Activated T-cell treated with anti-CD3 and anti-CD28 coated beads, Interleukin-2, amount 50 U/mL, for 48 hours (primary cell): ENCODE data around the gene PTPN14.

Experiments used
- DNase-seq, 2 experiments: peaks; one replicate each; pipeline ENCODE4 v3.0.0-alpha.2; 2020

Gene PTPN14

GRCh38 chr1:214324896-214325800, 226.3 kb downstream of the PTPN14 start:
- DNase-seq: no peak

- DNase-seq: no peak
Measured at GRCh38 chr1:214321705-214322453, 229.5 kb downstream of the PTPN14 start.

GRCh38 chr1:214319938-214320337, 231.5 kb downstream of the PTPN14 start:
- DNase-seq: no peak

GRCh38 chr1:214318956-214319736, 232.3 kb downstream of the PTPN14 start:
- no peak for DNase-seq

- DNase-seq: no peak
Measured at GRCh38 chr1:214318356-214318755, 233.0 kb downstream of the PTPN14 start.

- DNase-seq: no peak
Measured at GRCh38 chr1:214317734-214318133, 233.7 kb downstream of the PTPN14 start.

- no peak for DNase-seq
Measured at GRCh38 chr1:214317300-214317699, 234.1 kb downstream of the PTPN14 start.

- no peak for DNase-seq
Measured at GRCh38 chr1:214316593-214316992, 234.8 kb downstream of the PTPN14 start.

GRCh38 chr1:214314178-214314843, 237.1 kb downstream of the PTPN14 start:
- no peak for DNase-seq

GRCh38 chr1:214312530-214313051, 238.8 kb downstream of the PTPN14 start:
- DNase-seq: no peak

- DNase-seq: no peak
Measured at GRCh38 chr1:214310777-214311690, 240.4 kb downstream of the PTPN14 start.

GRCh38 chr1:214310010-214310409, 241.4 kb downstream of the PTPN14 start:
- no peak for DNase-seq

- DNase-seq: no peak
Measured at GRCh38 chr1:214306269-214306668, 245.1 kb downstream of the PTPN14 start.

- DNase-seq: no peak
Measured at GRCh38 chr1:214305164-214305751, 246.1 kb downstream of the PTPN14 start.

GRCh38 chr1:214303141-214303930, 248.1 kb downstream of the PTPN14 start:
- no peak for DNase-seq

GRCh38 chr1:214301526-214301925, 249.9 kb downstream of the PTPN14 start:
- DNase-seq: no peak

GRCh38 chr1:214300149-214300780, 251.1 kb downstream of the PTPN14 start:
- DNase-seq: no peak
